Stimulated activated CD4-positive, alpha-beta T cell treated with anti-CD3 and anti-CD28 coated beads, Interleukin-15, amount 100 ng/mL, for 24 hours (primary cell): ENCODE measurements around the gene PROSER3.

Source experiments
- DNase-seq: peaks from one replicate; pipeline ENCODE4 v3.0.0-alpha.2; 2020

The PROSER3 gene

DNA sequence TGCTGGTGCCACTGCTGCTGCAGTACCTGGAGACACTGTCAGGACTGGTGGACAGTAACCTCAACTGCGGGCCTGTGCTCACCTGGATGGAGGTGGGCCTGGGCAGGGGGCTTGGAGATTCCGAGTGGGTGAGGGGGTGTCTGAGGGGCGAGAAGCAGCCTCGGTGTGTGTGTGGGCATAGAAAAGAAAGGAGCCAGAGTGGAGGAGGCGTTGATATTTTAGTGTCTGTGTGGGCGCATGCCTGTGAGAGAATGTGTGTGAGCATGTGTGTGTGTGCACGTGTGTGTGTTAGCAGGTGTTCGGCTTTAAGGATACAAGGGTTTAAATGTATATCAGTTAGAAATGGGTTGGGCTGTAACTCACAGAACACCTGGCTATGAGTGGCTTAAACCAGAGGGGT is 21.1 kb downstream of the PROSER3 start:
- DNase-seq = no peak

DNA sequence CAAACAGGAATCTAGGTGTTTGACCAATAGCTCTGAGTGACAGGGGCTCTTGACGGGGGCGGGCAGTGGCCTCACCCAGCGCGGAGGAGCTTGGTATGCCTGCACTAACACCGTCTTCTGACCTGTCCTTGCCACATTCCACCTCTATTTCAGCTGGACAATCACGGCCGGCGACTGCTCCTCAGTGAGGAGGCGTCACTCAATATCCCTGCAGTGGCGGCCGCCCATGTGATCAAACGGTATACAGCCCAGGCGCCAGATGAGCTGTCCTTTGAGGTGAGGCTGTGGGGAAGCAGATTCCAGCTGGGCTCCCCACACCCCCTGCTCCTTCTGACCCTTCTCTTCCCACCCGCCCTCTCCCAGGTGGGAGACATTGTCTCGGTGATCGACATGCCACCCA is 22.1 kb downstream of the PROSER3 start:
- no peak for DNase-seq

DNA sequence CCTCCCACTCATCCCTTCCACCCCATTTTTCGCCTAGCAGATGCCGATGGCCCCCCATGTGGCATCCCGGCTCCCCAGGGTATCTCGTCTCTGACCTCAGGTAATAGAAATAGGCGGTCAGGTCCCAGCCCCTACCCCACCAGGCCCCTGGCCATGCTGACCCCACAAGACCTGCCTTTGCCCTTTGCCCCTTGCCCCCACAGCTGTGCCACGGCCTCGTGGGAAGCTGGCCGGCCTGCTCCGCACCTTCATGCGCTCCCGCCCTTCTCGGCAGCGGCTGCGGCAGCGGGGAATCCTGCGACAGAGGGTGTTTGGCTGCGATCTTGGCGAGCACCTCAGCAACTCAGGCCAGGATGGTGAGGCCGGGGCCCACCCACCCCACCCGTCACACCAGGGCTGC is 22.7 kb downstream of the PROSER3 start:
- no peak for DNase-seq

DNA sequence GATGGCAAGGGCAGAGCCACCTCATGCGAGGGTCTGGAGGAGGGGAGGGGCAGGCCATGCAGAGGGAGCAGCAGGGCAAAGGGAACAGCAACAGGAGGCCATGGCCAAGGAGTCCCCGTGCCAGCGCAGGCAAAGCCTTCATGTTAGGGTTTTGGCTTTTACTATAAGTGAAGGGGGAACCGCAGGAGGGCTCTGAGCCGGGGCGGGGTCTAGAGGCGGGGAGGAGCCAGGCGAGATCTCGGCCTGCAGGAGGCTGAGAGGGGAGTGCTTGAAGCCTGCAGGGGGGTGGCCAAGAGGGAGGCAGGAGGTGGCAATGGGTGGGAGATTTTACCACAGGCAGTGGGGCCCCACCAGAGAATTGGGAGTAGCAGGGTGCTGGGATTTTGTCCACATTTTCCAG is 23.7 kb downstream of the PROSER3 start:
- no peak for DNase-seq

DNA sequence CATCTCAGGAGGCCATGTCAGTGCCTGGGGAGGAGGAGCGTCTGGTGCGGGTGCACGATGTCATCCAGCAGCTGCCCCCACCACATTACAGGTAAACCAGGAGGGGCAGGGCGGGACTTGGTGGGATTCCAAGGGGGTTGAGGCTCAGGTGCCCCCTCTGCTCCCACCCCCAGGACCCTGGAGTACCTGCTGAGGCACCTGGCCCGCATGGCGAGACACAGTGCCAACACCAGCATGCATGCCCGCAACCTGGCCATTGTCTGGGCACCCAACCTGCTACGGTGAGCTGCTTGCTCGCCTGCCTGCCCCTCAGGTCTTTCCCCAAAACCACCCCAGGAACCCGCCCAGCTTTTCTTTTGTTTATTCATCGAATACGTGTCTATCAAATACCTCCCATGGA is 24.6 kb downstream of the PROSER3 start:
- no peak for DNase-seq

DNA sequence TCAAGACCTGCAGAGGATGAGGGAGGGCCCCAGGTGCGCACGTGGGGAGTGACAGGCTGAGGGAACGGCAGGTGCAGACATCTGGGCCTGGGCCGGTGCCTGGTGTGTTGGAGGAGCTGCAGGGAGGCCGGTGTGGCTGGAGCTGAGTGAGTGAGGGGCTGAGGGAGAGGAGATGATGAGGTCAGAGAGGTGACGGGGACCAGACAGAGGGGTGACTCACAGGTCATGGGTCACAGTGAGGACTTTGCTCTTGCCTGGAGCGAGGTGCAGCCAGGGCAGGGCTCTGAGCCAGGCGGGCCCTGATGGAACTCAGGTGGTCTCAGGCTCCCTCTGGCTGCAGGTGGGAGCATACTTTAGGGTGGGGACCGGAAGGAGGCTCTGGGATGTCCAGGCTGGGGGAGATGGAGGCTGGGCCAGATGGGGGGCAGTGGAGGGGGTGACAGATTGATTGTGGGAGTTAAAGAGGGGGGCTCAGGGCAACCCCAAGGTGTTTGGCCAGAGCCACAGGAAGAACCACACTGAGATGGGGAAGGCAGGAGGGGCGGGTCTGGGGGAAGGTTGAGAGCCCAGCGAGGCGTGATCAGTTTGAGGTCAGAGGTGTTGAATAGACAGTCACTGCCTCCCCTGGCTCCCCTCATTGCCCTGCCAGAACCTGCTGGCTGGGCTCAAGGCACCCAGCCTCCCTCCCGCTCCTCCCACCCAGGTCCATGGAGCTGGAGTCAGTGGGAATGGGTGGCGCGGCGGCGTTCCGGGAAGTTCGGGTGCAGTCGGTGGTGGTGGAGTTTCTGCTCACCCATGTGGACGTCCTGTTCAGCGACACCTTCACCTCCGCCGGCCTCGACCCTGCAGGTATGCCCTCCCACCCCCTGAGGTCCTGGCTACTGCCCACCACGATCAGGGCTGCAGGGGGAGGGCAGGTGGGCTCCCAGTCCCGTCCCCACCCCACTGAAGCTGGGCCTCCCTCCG is 25.8 kb downstream of the PROSER3 start:
- DNase-seq = no peak

DNA sequence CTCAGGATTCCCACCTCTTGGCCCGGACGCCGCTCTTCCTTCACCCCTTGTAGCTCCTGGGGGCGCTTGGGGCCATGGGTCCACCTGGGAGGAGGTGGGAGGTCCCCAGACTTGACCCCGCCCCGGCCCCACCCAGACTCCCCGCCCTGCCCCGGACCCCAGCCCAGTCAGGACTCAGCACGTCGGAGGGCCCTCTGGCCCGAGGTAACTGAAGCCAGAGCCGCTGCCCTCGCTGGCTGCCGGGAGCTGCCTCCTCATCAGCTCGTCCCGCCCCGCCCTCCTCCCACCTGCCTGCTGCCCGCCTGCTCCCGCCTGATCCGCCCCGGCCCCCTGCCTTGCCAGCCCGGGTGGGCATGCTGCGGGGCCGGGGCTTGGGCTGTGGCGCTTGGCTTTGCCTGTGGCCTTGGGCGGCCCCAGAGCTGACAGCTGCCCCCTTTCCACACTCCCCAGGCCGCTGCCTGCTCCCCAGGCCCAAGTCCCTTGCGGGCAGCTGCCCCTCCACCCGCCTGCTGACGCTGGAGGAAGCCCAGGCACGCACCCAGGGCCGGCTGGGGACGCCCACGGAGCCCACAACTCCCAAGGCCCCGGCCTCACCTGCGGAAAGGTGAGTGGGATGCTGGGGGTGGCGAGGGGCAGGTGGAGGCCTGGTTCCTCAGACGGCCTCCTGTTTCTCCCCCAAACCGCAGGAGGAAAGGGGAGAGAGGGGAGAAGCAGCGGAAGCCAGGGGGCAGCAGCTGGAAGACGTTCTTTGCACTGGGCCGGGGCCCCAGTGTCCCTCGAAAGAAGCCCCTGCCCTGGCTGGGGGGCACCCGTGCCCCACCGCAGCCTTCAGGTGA is 26.7 kb downstream of the PROSER3 start:
- no peak for DNase-seq

DNA sequence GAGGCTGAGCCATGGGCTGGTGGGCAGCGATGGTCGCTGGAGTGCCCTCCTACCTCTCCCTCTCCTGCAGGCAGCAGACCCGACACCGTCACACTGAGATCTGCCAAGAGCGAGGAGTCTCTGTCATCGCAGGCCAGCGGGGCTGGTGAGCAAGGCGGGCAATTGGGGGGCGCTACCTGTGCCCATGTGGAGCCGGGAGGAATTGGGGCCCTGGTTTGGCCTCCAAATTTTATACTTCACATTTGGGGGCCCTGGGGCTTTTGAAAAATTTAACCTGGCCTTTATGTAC is 27.3 kb downstream of the PROSER3 start:
- DNase-seq = no peak

DNA sequence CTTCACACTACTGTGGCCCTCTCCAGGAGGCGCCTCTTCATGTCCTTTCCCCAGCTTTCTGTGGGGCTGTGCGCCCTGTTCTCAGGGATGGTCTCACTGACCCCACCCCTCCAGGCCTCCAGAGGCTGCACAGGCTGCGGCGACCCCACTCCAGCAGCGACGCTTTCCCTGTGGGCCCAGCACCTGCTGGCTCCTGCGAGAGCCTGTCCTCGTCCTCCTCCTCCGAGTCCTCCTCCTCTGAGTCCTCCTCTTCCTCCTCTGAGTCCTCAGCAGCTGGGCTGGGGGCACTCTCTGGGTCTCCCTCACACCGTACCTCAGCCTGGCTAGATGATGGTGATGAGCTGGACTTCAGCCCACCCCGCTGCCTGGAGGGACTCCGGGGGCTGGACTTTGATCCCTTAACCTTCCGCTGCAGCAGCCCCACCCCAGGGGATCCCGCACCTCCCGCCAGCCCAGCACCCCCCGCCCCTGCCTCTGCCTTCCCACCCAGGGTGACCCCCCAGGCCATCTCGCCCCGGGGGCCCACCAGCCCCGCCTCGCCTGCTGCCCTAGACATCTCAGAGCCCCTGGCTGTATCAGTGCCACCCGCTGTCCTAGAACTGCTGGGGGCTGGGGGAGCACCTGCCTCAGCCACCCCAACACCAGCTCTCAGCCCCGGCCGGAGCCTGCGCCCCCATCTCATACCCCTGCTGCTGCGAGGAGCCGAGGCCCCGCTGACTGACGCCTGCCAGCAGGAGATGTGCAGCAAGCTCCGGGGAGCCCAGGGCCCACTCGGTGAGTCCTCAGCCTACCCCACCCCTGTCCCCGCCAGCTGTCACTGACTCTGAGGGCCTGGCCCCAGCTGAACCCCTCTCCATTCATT is 28.6 kb downstream of the PROSER3 start:
- no peak for DNase-seq

DNA sequence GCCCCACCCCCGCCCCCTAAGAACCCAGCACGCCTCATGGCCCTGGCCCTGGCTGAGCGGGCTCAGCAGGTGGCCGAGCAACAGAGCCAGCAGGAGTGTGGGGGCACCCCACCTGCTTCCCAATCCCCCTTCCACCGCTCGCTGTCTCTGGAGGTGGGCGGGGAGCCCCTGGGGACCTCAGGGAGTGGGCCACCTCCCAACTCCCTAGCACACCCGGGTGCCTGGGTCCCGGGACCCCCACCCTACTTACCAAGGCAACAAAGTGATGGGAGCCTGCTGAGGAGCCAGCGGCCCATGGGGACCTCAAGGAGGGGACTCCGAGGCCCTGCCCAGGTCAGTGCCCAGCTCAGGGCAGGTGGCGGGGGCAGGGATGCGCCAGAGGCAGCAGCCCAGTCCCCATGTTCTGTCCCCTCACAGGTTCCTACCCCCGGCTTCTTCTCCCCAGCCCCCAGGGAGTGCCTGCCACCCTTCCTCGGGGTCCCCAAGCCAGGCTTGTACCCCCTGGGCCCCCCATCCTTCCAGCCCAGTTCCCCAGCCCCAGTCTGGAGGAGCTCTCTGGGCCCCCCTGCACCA is 29.3 kb downstream of the PROSER3 start:
- no peak for DNase-seq

DNA sequence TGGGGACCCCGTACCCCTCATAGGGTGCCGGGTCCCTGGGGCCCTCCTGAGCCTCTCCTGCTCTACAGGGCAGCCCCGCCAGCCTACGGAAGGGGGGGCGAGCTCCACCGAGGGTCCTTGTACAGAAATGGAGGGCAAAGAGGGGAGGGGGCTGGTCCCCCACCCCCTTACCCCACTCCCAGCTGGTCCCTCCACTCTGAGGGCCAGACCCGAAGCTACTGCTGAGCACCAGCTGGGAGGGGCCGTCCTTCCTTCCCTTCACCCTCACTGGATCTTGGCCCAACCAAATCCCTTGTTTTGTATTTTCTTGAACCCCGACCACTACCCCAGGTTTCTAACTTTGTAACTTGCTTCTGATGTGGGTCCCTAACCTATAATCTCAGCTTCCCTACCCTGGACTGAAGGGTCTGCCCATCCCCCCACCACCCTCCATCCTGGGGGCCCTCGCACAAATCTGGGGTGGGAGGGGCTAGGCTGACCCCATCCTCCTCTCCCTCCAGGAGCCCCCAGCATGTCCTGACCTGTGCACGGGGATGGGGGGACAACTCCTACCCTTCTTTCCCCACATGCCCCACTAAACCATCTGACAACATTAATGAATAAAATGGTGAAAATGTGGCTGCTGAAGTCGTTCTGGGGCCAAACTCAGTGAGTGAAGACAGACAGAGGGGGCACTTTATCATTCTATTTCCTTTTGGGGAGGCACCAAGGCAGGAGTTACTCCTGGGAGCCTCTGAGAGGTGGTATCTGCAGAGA is 30.4 kb downstream of the PROSER3 start:
- no peak for DNase-seq

DNA sequence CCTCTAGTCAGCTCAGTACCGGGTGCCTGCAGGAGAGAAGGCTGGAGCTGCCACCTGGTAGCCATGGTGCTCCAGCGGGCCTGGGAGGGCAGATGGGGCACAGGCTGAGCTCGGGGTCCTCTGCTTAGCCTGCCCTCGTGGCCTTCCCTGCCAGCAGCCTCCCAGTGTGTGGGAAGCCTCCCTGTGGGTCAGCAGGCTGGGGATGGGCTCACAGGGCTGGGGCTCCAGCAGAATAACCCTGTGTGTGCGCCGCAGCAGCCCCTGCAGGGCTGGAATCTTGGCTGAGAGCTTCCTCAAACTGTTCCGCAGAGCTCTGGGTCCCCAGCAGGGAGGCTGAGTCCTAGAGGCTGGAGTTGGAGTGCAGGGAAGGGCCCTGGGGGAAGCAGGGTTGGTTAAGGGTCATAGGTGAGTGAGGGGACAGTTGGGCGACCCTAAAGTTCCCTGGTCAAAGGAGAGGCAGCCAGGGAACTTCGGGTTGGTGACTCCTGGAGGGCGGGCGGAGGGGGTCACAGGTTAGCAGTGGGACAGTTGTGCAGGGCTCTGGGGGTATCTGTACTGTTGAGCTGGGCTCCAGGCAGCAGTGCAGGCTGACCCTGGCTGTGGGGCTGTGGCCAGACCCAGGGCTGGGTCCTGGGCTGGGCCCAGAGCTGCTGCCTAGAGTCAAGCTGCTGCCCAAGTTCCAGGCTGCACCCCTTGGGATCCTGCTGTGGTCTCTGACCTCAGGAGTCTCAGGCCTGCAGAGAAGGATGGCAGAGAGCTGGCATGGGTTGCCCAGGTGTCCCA is 31.4 kb downstream of the PROSER3 start:
- no peak for DNase-seq

DNA sequence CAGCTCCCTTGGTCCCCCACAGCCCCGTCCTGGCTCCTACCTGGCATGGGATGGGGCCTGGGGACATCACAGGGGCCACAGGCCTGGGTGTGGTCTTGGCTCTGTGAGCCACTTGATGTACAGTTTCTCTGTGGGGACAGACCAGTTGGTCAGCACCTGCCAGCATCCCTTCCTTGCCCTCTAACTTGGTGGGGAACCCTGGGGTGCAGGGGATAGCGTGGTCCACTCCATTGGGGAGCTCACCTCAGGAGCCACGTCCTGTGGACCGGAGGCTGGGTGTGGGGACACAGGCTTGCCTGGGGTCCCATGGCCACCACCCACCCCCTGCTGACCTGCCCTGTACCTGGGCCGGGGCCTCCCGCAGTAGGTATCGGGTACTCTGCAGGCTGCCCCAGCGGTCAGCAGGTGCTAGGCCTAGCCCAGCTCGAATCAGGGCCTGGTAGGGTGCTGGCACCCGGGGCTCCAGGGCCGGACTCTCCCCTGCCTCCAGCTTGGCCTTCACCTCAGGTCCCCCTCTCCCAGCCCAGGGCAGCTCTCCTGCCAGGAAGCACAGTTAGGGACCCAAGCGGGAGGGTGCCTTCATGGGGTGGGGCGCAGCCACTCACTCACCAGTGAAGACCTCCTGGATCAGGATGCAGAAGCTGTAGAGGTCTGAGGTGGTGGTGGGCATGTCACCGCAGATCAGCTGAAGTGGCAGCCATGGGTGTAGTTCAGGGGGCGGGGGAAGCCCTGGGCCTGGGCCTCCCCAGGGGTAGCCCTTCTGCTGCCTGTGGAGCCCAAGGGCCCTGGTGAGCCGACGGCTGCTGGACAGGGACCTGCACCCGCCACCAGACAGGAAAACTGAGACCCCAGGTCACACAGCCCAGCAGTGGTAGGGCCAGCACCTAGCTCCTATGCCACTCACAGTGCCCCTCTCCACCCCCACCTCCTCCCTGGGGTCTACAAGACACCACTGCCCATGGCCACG is 32.3 kb downstream of the PROSER3 start:
- no peak for DNase-seq

DNA sequence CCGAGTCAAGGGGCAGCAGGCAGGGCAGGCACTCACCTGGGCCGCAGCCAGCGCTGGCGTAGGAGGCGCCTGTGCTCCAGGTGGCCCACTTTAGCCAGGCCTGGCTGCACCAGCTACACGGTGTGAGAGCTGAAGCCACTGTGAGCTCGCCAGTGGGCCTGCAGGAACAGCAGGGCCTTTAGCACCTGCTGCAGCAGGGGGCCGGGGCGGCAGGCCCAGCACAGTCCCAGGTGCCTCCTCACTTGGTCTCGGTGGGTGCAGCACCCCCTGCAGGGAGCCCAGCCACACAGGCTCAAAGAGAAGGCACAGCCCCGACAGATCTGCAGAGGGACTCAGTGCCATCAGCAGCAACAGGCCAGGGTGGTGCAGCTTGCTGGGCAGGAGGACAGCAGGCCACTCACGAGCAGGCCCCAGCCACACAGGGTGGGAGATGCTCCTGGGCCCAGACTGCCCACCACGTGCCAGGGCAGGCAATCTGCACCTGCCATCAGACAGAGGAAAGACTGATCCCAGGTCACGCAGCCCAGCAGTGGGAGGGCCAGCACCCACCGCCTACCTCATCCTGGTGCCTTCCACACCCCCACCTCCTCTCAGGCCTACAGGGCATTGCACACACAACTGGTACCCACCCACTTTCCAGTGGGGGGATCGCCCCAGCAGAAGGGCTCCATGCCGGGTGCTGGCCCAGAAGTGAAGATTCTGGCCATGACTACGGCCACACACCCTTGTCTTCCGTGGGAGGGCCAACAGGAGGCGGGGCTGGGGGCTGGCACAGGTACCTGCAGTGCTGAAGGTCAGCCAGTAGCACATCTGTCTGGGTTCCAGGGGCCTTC is 33.2 kb downstream of the PROSER3 start:
- peak; percentile 26 for DNase-seq

DNA sequence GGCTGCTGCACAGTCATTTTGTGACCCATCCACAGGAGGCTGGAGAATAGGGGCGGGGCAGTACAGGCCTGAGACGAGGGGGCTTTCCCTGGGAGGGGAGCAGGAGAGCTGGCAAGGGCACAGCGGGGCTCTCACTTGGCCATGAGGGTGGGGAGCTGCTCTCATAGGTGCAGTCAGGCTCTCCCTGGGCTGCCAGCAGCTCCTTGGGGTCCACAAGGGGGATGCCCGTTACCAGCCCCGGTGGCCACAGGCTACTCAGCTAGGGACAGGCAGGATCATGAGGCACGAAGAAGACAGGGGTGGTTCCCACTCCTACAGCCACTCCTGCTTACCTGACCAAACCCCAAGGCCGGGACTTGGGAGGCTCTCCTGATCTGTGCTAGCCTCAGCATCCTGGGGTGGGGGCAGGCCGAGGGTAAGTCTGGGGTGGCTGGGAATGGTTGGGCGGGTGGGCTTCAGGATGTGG is 33.9 kb downstream of the PROSER3 start:
- no peak for DNase-seq

DNA sequence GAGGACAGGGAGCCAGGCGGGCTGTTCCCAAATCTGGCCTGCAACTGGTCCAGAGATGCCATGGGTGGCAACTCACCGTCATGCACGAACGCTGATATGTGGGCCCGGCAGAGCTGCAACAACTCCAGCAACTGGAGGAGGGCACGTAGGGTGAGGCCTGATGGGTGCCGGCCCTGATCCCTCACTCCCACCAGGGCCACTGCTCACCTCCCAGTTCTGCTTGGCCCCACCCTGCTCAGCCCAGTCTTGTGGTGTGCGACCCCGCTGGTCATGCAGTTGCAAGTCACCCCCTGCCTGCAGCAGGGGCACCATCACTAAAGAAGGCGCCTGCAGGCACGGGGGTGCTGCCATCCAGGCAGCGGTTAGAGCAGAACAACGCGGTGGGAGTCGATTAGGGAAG is 34.3 kb downstream of the PROSER3 start:
- DNase-seq = no peak

DNA sequence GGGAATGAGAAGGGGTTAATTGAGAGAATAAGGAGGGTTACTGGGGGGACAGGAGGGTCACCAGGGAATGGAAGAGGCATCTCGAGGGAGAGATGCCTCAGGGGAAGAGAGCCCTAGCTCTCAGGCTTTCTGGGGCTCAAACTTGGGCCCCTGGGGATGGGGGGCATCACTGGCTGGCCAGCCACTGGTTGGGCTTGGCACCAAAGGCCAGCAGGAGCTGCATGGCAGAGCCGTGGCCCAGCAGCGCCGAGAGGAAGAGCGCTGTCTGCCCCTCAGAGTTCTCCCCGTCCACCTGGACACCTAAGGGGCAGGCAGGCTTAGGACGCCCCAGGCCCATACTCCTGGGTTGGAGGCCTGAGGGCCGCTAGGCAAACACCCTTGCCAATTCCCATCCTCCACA is 34.9 kb downstream of the PROSER3 start:
- DNase-seq = no peak

DNA sequence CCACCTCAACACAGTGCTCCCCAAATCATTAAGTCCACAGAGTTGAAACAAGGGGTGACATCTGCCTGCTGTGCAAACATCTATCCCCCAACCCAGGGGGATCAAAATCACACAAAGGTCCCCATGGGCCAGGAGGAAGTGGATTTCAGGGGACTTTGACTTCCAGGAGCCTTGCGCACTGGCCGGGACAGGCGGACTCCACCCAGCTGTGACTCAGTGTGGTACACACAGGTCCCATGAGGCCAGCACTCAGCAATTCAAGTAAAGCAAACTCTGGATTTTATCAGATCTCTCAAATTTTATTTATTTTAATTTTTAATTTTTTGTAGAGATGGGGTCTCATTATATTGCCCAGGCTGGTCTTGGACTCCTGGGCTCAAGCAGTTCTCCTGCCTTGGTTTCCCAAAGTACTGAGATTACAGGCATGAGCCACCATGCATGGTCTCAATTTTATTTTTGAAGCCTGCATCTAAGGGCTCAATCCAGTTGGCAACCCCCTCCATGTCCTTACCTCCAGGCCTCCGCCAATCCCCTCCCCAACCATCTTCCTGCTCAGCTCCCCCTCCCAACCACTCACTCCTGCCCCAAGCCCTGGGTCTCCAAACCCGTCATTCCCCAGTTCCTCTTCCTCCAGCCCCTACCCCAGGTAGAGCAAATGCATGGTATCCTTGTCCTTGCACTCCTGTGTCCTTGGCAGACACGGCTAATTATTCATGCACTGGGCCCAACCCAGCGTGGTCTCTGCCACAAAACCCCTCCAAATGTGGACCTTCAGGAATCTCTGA is 35.6 kb downstream of the PROSER3 start:
- no peak for DNase-seq
